ENCODE data around the gene NDC80.

Gene NDC80

DNA sequence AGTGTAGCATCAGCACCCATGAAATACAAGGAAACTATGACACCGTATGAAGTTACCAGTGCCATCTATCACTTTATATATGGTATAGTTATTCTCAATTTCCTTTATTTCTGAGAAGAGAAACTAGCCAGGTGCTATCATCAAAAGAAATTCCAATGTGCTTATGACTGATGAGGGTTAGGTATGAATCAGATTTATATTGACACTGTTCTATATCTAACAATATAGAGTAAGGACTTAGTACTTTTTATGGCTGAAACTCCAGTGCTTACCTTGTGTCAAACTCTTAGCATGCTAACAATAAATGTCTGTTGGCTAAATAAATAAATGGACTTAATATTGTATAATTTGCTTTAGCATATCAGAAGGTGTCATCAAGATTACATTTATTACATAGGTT lies 7.0 kb upstream of the NDC80 start:
- DNase-seq = no peak

DNA sequence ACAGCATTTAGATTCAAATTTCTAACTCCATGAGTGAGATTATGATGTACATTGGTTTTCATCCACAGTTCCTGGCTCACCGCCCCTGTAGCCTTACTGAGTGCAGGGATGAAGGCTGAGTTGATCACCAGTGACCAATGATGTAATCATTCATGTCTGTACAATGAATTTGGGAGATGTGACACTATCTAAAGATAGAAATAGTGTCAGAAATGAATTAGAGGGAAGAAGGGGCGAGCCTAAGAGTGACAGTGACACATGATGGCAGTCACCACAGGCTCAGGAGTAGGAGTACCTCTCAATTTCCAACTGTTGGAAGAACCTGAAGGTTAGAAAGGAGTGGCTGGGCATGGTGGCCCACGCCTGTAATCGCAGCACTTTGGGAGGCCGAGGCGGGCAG lies 3.2 kb upstream of the NDC80 start:
- DNase-seq = no peak

DNA sequence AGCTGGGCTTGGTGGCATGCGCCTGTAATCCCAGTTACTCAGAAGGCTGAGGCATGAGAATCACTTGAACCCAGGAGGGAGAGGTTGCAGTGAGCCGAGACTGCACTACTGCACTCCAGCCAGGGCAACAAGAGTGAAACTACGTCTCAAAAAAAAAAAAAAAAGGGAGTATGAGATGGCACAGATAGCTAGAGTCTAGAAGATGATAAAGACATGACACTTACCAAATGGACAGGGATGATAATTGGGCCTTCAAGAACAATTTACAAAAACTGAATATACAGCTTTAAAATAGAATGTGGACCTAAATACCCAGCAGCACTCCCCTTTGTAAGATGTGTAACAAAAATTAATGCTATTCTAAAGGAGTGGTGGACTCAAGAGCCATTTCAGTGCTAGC lies 2.8 kb upstream of the NDC80 start:
- DNase-seq = no peak

DNA sequence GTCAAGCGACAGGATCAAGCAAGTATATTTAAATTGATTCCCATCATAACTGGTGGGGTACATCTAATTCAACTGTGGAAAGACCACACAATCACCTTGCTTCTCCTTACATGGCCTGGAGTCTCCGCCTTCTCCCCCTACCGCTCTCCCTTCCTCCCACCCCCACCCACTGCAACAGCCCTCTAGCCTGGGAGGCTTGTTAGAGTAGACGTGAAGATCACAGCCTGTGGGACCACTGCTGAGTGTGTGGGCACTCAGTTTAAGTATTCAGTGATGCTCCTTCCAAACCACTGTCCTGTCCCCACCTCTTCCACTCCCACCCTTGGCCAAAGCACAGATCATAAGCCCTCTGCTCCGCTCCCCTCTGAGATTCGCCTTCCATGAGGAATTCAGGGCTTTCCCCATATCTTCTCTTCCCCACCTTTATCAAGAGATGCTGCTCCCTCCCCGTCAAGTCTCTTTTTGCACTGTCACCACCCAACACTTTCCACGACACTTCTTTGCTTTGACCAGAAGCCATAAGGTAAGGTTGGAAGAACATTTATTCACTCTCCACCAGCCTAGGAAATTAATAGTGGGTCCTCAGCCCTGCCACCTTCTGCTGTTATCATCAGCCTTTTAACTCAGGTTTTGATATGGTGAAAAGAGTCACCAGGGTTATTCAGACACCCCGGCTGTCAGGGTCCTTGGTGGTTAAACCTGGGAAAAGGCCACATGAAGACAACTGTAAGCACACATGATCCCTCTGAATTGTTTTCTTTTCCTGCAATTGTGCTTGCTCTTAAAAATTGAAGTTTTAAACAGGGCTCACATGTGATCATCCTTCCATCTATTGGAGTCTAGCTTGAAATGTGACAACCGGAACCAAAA lies 1.8 kb upstream of the NDC80 start:
- no peak for DNase-seq

DNA sequence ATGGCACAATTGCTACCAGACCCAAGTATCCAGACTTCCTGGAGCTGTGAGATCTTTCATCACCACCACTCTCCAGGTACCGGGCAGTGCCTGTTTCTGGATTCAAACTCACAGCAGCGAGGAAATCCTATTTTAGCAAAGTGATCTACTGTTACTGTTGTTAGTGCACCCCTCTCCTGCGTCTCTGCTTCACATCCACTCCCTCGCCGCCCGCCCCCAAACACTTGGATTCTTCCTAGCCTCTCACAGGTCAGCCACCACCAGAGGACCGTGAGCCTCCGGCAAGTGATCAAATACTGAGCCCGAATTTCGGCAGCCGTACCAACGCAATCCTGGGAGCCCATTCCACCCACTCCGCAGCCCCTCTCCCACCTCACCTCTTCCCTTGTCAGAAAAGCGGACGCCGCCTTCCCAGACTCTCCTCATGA lies 571 bp upstream of the NDC80 start:
- DNase-seq = peak; percentile 45

DNA sequence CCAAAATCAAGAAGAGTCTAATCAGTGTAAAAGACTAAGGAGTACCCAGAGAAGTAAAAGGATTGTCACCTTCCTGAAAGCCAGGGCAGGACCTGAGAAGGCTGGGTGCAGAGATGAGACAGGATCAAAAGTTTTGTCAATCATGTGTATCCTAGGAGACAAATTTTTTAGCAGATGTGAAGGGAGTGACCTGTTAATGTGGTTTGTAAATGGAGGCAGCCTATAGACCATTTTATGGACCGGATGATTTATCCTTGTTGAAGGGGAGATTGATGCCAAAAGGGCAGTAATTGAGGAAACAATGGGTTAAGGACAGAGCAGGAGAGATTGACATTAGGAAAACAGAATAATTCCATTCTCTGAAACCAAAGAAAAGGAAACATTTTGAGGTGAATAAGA lies 813 bp downstream of the NDC80 start:
- no peak for DNase-seq

DNA sequence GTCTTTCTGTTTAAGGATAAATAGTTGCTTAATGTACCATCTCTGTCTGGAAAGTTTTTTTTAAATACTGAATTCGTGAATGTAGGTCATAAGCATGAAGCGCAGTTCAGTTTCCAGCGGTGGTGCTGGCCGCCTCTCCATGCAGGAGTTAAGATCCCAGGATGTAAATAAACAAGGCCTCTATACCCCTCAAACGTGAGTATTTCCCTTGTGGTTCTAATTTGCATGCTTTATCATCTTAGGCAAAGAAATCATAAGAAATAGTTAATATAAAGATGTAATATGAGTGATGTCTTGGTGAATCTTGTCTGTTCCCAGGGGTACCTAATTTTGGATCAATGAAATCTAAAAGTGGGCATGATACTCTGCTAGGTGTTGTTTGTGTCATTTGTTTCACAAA lies 1.5 kb downstream of the NDC80 start:
- DNase-seq = no peak

- DNase-seq = no peak
These were observed 2.1 kb downstream of the NDC80 start for GRCh38 chr18:2573408-2573807.

DNA sequence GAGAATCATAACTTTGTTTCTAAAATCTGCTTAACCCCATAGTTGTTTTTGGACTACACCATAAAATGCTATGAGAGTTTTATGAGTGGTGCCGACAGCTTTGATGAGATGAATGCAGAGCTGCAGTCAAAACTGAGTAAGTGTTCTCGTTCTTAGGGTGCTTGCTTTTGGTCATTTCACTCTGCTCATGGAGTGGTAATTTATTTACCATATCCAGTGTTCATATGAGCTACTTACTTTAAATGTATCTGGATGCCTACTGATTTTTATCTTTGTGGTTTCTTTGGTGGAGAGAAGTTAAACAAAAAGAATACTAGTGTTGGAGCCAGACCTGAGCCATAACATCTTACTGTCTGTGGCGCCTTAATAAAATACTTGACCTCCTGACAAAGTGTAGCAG lies 16.4 kb downstream of the NDC80 start:
- no peak for DNase-seq

DNA sequence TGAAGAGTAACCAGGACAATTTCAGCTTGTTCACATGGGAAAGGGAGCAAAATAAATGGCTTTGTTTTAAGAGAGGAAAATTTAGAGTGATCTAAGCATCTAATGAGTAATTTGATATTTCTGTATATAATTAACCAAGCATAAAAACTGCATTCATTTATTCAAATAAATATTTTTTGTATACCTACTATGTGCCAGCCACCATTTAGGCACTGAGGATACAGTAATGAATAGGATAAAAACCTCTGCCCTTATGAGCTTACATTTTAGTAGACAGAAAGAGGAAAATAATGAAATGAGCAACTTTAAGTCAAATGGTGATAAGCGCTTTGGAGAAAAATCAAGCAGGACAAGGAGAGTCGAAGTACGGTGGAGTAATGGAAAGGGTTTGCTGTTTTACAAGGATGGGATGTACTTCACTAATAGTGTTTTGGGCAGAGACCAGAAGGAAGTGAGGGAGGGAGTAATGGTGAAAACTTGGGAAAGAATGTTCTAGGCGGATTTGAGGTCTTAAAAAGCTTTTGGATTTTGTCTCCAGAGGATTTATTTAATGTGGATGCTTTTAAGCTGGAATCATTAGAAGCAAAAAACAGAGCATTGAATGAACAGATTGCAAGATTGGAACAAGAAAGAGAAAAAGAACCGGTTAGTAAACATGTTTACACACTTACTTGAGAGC lies 17.4 kb downstream of the NDC80 start:
- no peak for DNase-seq

DNA sequence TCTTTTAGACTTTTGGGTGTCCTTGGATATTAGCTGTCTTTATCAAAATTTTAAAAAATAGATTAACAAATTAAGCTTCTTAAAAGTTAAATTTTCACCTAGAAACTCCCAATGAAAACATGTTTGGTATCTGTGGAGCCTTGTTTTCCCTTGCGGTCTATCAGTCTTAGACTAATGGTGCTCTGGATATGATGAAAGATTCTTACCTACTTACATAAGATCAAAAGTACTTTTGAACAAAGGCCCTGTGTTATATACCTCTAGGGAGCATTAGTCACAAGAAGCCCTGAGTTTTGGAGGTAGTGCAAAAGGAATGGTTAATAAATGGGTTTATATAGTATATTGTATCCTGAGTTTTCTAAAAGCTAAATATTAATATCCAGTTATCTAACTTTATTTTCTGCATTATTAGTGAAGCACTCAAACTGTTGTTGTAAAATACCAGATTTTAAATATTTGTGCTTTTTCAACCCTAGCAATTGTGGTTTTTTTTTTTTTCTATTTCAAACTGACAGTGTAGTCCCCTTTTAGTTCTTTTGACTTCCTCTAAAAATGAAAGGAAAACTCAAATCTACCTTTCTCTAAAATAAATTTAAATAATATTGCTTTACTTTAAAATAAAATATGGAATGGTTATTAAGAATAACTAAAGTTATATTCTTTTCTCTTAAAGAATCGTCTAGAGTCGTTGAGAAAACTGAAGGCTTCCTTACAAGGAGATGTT lies 18.1 kb downstream of the NDC80 start:
- DNase-seq = no peak

GRCh38 chr18:2590303-2590702 lies 18.9 kb downstream of the NDC80 start:
- DNase-seq = no peak

GRCh38 chr18:2597639-2598038 lies 26.3 kb downstream of the NDC80 start:
- no peak for DNase-seq

DNA sequence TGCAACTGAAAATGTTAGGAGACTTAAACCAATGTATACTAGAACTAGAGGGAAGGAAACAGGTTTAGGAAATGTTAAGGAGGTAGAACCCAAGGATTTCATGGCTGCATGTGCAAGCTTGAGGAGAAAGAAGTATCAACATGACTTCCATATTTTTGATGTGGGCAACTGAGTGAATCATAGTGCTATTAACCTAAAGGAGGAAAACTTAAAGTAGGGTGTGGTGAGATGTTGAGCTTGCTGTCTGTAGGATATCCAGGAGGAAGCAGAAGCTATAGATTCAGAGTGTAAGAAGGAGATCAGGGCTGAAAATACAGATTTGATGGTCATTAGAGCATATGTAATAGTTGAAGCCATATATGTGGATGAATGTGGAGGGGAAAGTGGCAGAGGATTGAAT lies 31.5 kb downstream of the NDC80 start:
- no peak for DNase-seq

- DNase-seq = no peak
These were observed 35.0 kb downstream of the NDC80 start for GRCh38 chr18:2606335-2606734.

DNA sequence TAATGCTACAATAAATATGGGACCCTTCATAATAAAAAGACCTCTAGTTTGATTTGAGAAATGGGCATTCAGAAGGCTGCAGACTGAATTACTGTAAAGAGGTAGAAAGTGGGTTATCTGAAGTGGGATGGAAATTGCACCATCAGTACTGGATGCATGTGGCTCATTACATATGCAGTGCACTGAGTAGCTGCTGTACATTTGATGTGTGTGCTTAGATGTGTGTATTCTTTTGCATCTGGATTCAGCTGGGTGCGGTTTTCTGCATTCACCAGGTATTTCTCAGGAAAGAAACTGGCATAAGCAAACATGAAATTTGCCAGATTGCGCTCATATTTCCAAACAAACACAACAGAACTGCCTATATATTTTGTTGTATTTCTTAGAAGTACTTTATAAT lies 38.2 kb downstream of the NDC80 start:
- DNase-seq = no peak

DNA sequence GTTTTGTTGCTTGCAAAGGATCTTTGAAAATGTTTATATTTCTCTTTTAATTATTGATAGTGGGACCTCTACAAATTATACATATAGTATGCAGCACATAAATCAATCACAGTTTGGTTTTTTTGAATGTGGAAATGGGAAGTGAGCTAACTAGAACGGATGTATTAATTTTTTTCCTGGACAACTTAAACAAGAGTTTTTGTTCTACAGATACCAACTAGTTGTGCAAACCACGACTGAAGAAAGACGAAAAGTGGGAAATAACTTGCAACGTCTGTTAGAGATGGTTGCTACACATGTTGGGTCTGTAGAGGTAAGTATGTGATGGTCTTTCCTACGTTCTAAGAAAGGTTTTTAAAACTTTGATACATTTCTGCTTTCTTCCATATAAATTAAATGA lies 39.2 kb downstream of the NDC80 start:
- no peak for DNase-seq

DNA sequence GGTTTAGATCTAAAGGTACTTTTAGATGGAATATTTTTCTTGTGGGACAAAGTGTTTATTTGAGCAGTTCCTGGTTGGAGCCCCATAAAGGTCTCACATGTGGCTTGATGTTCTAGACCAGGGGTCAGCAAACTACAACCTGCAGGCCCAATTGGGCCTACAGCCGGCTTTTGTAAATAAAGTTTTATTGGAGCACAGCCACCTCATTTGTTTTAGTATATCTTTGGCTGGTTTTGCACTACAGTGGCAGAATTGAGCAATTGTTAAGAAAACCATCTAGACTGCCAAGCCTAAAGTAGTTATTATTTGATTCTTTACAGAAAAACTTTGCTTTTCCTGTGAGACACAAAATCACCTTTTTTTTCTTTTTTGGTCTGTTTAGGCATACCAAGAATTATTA lies 41.6 kb downstream of the NDC80 start:
- DNase-seq = no peak

DNA sequence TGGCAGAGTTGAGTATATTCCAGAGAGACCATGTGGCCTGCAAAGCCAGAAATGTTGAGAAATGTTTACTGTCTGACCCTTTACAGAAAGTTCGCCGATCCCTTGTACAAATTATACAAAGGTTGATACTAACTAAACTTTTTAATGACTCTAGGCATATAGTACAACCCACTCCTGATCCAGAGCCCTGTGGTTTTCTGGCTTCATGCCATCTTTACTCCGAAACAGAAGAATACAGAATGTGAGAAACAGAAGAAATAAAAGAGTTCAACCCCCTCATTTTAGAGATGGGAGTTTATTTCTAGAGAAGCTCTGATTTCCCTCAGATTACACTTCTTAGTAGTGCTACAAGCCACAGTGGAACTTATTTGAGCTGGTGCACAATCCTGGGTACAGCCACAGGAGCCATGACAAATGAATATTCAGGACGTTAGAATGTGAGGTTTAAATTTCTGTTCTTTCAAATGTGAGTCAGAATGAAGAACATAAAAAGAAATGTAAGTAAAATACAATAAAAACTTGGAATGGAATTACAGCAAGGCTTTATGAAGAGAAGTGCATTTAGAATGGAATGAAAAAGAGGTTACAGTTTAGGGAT lies 46.1 kb downstream of the NDC80 start:
- no peak for DNase-seq

DNA sequence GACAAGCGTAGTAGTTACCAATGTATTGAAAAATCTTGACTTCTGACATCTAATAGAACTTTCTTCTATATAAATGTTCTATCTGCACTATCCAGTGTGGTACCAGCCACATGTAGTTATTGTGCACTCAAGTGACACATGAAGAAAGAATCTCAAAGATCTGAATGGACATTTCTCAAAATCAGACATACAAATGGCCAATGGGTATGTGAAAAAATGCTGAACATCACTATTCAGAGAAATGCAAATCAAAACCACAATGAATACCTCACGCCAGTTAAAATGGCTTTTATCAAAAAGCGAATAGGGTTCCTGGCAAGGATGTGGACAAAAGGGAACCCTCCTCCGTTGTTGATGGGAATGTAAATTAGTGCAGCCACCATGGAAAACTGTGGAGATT lies 46.7 kb downstream of the NDC80 start:
- DNase-seq = no peak

DNA sequence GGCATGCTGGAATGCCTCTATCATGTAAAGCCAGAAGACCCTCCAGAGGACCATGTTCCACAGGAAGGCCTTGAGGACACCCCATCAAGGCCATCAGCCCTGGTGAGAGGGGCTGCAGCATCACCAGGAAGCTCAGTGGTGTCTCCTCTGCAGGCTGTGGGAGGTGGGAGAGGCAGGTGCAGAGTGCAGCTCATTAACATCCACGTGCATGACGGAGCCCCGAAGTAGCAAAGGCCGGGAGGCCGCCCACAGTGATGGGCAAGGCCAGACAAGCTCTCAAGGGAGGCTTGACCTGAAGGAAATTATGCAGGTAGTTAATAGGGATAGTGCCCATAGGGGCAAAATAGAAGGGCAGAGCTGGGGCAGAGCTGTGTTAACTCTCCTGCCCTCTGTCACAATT lies 53.9 kb downstream of the NDC80 start:
- no peak for DNase-seq

DNA sequence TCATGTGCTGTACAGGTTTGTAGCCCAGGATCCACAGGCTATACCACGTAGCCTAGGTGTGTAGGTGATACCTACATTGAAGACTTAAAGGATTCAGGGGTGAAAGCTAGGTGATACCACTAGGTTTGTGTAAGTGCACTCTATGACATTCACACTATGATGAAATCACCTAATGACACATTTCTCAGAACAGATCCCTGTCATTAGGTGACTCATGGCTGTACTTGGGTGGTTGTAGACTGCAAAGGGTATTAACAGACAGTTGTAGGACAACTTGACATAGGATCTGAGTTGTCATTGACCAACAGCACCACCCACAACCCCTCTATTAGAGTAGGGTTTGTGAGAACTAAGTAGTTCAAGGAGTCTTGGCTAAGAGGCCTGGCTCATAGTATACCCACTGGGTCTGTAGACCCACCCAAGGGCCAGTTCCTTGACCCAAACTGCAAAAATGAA lies 56.5 kb downstream of the NDC80 start:
- no peak for DNase-seq

DNA sequence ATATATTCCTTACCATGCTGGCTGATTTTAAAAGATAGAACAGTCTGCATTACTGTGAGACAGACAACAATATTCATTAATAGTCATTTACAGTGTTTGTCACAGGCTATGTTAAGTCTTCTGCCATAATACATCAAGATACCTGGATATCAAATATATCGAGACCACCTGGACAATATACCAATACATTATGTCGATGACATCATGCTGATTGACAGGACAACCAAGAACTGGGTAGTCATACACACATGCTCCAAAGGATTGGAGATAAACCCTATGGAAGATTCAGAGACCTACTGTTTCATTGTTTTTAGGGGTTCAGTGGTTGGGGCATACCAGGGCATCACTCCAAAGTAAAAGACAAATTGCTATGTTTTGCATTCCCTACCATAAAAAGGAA lies 57.6 kb downstream of the NDC80 start:
- no peak for DNase-seq
